HEK293 (cell line): ENCODE data around the gene UBA3.

Experiments used
- CTCF ChIA-PET: fragments of 350-600 bp; formaldehyde crosslinking; extraction: SDS; loops from one replicate; lab custom pipeline; 2021; ENCODE audit warnings: antibody characterized with exemption; lab: Yijun Ruan, JAX
- POLR2A ChIA-PET: fragments of 300-600 bp; formaldehyde crosslinking; extraction: SDS; loops from one replicate; lab custom pipeline; 2020; ENCODE audit warnings: antibody characterized with exemption, inconsistent platforms; lab: Yijun Ruan, JAX
- H3K27ac ChIP-seq: fragments of 200-500 bp; sonication (Bioruptor generic); 2 replicates; pipeline ENCODE4 v1.5.1; 2014; ENCODE audit warnings: low read depth, low read length, control low read depth, inconsistent platforms; ENCODE audit errors: extremely low read depth
- H3K36me3 ChIP-seq, 2 experiments: fragments of 200-500 bp in 1 of 2; sonication (Bioruptor generic) in 1 of 2; 1 replicate in 1 of 2; 2 replicates in 1 of 2; pipeline ENCODE4 v1.5.1; 2014 to 2017; ENCODE audit warnings: inconsistent platforms in 2 of 2, low read length in 2 of 2; ENCODE audit not compliant: control insufficient read depth in 2 of 2, insufficient read depth in 1 of 2
- H3K4me1 ChIP-seq: fragments of 200-500 bp; sonication (Bioruptor generic); 2 replicates; pipeline ENCODE4 v1.5.1; 2014; ENCODE audit warnings: mild to moderate bottlenecking, low read length, inconsistent platforms; ENCODE audit not compliant: control insufficient read depth, insufficient read depth
- H3K4me3 ChIP-seq: 2 replicates; pipeline ENCODE4 v1.5.1; 2011; ENCODE audit warnings: low read depth, mild to moderate bottlenecking, control low read depth, low read length, moderate library complexity
- H3K9me3 ChIP-seq: fragments of 200-500 bp; sonication (Bioruptor generic); 2 replicates; pipeline ENCODE4 v1.5.1; 2014; ENCODE audit warnings: low read depth, low read length, inconsistent platforms; ENCODE audit not compliant: control insufficient read depth, insufficient read depth
- BCL6B ChIP-seq: fragments of 450-650 bp; formaldehyde crosslinking; IDR thresholded peaks from 2 replicates; pipeline ENCODE4 v1.5.1; 2017; ENCODE audit warnings: missing biosample characterization, missing genetic modification characterization
- HOXD13 ChIP-seq: sonication (generic); formaldehyde crosslinking; IDR thresholded peaks from 2 replicates; pipeline ENCODE4 v1.8.0; 2022; ENCODE audit warnings: missing genetic modification reagents, borderline replicate concordance
- PRDM1 ChIP-seq: fragments of 450-650 bp; formaldehyde crosslinking; IDR thresholded peaks from 2 replicates; pipeline ENCODE4; 2016; ENCODE audit warnings: missing biosample characterization, missing genetic modification characterization
- SCRT1 ChIP-seq: fragments of 450-650 bp; formaldehyde crosslinking; IDR thresholded peaks from 2 replicates; pipeline ENCODE4 v1.5.1; 2016; ENCODE audit warnings: missing biosample characterization, missing genetic modification characterization, borderline replicate concordance
- SP7 ChIP-seq: fragments of 450-650 bp; formaldehyde crosslinking; IDR thresholded peaks from 2 replicates; pipeline ENCODE4 v1.5.1; 2016; ENCODE audit warnings: missing biosample characterization, missing genetic modification characterization
- ZBTB11 ChIP-seq: fragments of 450-650 bp; formaldehyde crosslinking; conservative IDR thresholded peaks from 2 replicates; pipeline ENCODE4 v1.5.1; 2016; ENCODE audit warnings: low read depth, missing biosample characterization, missing genetic modification characterization
- ZBTB17 ChIP-seq: fragments of 450-650 bp; formaldehyde crosslinking; IDR thresholded peaks from 2 replicates; pipeline ENCODE4 v1.5.1; 2016; ENCODE audit warnings: missing biosample characterization, missing genetic modification characterization
- ZBTB48 ChIP-seq: fragments of 450-650 bp; formaldehyde crosslinking; IDR thresholded peaks from 2 replicates; pipeline ENCODE4 v1.5.1; 2016; ENCODE audit warnings: missing biosample characterization, missing genetic modification characterization
- ZEB2 ChIP-seq: fragments of 450-650 bp; formaldehyde crosslinking; IDR thresholded peaks from 2 replicates; pipeline ENCODE4 v1.5.1; 2016; ENCODE audit warnings: missing biosample characterization, missing genetic modification characterization
- ZNF10 ChIP-seq: fragments of 450-650 bp; formaldehyde crosslinking; IDR thresholded peaks from 2 replicates; pipeline ENCODE4 v1.5.1; 2017; ENCODE audit warnings: missing biosample characterization, missing genetic modification characterization
- ZNF140 ChIP-seq: fragments of 450-650 bp; formaldehyde crosslinking; IDR thresholded peaks from 2 replicates; pipeline ENCODE4 v1.5.1; 2016; ENCODE audit warnings: missing biosample characterization, missing genetic modification characterization
- ZNF248 ChIP-seq: fragments of 450-650 bp; formaldehyde crosslinking; IDR thresholded peaks from 2 replicates; pipeline ENCODE4 v1.5.1; 2017; ENCODE audit warnings: missing biosample characterization, missing genetic modification characterization
- ZNF366 ChIP-seq: fragments of 450-650 bp; formaldehyde crosslinking; conservative IDR thresholded peaks from 2 replicates; pipeline ENCODE4 v1.5.1; 2016; ENCODE audit warnings: missing biosample characterization, missing genetic modification characterization
- ZNF449 ChIP-seq: fragments of 450-650 bp; formaldehyde crosslinking; IDR thresholded peaks from 2 replicates; pipeline ENCODE4 v1.5.1; 2017; ENCODE audit warnings: missing biosample characterization, mild to moderate bottlenecking, missing genetic modification characterization, moderate library complexity
- ZNF639 ChIP-seq: fragments of 450-650 bp; formaldehyde crosslinking; IDR thresholded peaks from 2 replicates; pipeline ENCODE4 v1.5.1; 2016; ENCODE audit warnings: missing biosample characterization, missing genetic modification characterization
- ZSCAN4 ChIP-seq: fragments of 450-650 bp; formaldehyde crosslinking; IDR thresholded peaks from 2 replicates; pipeline ENCODE4 v1.5.1; 2017; ENCODE audit warnings: missing biosample characterization, missing genetic modification characterization

UBA3 gene

GRCh38 chr3:69058947-69059224 is 21.3 kb downstream of the UBA3 start:
- no peak overlapping the region for H3K27ac ChIP-seq
- H3K9me3 ChIP-seq = no peaks in the 10 kb centered on the region
- peaks cover 29 to 72% of the 10 kb centered on the region in 2 experiments for H3K36me3 ChIP-seq
- H3K4me1 ChIP-seq = no peaks in the 10 kb centered on the region
- TF ChIP-seq ZBTB48 (tag by site-specific recombination) = no peak
- ChIA-PET POLR2A (no interaction called here), CTCF (no interaction called here)
- no peak overlapping the region for H3K4me3 ChIP-seq

- CTCF ChIA-PET = no interaction called here
- Histone ChIP-seq H3K36me3 (peaks cover 29 to 70% of the 10 kb centered on the region in 2 experiments), H3K9me3 (no peaks in the 10 kb centered on the region), H3K27ac (no peak overlapping the region), H3K4me1 (no peaks in the 10 kb centered on the region), H3K4me3 (no peak overlapping the region)
- TF ChIP-seq ZNF140 (no peak), ZNF10 (no peak), ZNF248 (tag by site-specific recombination) (no peak), PRDM1 (tag by site-specific recombination) (no peak), SCRT1 (tag by site-specific recombination) (no peak)
- POLR2A ChIA-PET = no interaction called here
Observed at GRCh38 chr3:69058180-69058946, 21.8 kb downstream of the UBA3 start.

GRCh38 chr3:69052472-69052898 is 27.7 kb downstream of the UBA3 start:
- Histone ChIP-seq H3K36me3 (peaks cover 13 to 36% of the 10 kb centered on the region in 2 experiments; a peak in 2 of 3 replicates), H3K27ac (no peak overlapping the region), H3K9me3 (no peaks in the 10 kb centered on the region), H3K4me1 (no peaks in the 10 kb centered on the region), H3K4me3 (peak overlapping the region; percentile 87)
- POLR2A ChIA-PET = interaction anchor here (1.0 to 1.6 kb wide), 2 partner anchors 26 to 39 kb away, joined by 3 to 6 read pairs; partner anchors contain the start of gene EOGT
- CTCF ChIA-PET = interaction anchor here (0.6 to 1.4 kb wide), 2 partner anchors 10 to 373 kb away, joined by 3 read pairs; no protein-coding TSS in a partner anchor
- TF ChIP-seq SP7 (tag by site-specific recombination) = 0 out of 2 replicates have a peak, but pooled peaks have one; percentile 6
- peak; percentile 91 for TF ChIP-seq BCL6B
- TF ChIP-seq HOXD13 (CRISPR knock-in tag) = no peak
- TF ChIP-seq ZNF366 (tag by site-specific recombination) = 0 out of 2 replicates have a peak, but pooled peaks have one; percentile 11
- peak; percentile 44 for TF ChIP-seq ZSCAN4 (tag by site-specific recombination)
- 0 out of 2 replicates have a peak, but pooled peaks have one; percentile 9 for TF ChIP-seq ZBTB11 (tag by site-specific recombination)
- TF ChIP-seq ZNF449 = 0 out of 2 replicates have a peak, but pooled peaks have one; percentile 12
- TF ChIP-seq ZBTB17 (tag by site-specific recombination) = 0 out of 2 replicates have a peak, but pooled peaks have one; percentile 19
- TF ChIP-seq ZNF639 (tag by site-specific recombination) = no peak
- TF ChIP-seq ZEB2 (tag by site-specific recombination) = 0 out of 2 replicates have a peak, but pooled peaks have one; percentile 9
